GM19452 (cell line): Measurements from ENCODE around the gene ERICH6B.
"Not testable (repeated sequence)": the region's sequence is repeated elsewhere in the genome, so short reads cannot be mapped to it uniquely, and the experiment has no call there.

Source experiments
- ATAC-seq: cut with Tn5 transposase; IDR thresholded peaks from one replicate; pipeline ENCODE4 v1.9.1; 2021; ENCODE audit not compliant: unreplicated experiment

ERICH6B gene

GRCh38 chr13:45615501-45616101, at the start of gene ERICH6B:
Gene ERICH6B, minus strand, starts transcription at chr13:45615739. Its CDS starts 18,734 bp downstream, at chr13:45597005.
- ATAC-seq, result no peak

- not testable (repeated sequence) for ATAC-seq
These were observed 47.4 kb upstream of the ERICH6B start for GRCh38 chr13:45662903-45663302.

GRCh38 chr13:45662162-45662561, 46.6 kb upstream of the ERICH6B start:
- ATAC-seq, result no peak

GRCh38 chr13:45660458-45660857, 44.9 kb upstream of the ERICH6B start:
- ATAC-seq, result not testable (repeated sequence)

GRCh38 chr13:45659536-45659935, 44.0 kb upstream of the ERICH6B start:
- no peak for ATAC-seq

- ATAC-seq, result no peak
These were observed 43.2 kb upstream of the ERICH6B start for GRCh38 chr13:45658586-45659235.

GRCh38 chr13:45654633-45655349, 39.3 kb upstream of the ERICH6B start:
- no peak for ATAC-seq

GRCh38 chr13:45645263-45645662, 29.7 kb upstream of the ERICH6B start:
- not testable (repeated sequence) for ATAC-seq

- ATAC-seq, result not testable (repeated sequence)
These were observed 26.6 kb upstream of the ERICH6B start for GRCh38 chr13:45642159-45642558.

GRCh38 chr13:45635291-45635690, 19.8 kb upstream of the ERICH6B start:
- not testable (repeated sequence) for ATAC-seq

GRCh38 chr13:45630791-45631190, 15.3 kb upstream of the ERICH6B start:
- no peak for ATAC-seq

GRCh38 chr13:45629940-45630339, 14.4 kb upstream of the ERICH6B start:
- no peak for ATAC-seq

- ATAC-seq, result no peak
These were observed 12.6 kb upstream of the ERICH6B start for GRCh38 chr13:45628094-45628493.

- no peak for ATAC-seq
These were observed 12.1 kb upstream of the ERICH6B start for GRCh38 chr13:45627656-45628055.

- ATAC-seq, result no peak
These were observed 11.3 kb upstream of the ERICH6B start for GRCh38 chr13:45626731-45627374.

GRCh38 chr13:45623516-45624090, 8.1 kb upstream of the ERICH6B start:
- no peak for ATAC-seq

GRCh38 chr13:45621950-45622349, 6.4 kb upstream of the ERICH6B start:
- ATAC-seq, result no peak

- no peak for ATAC-seq
These were observed 7.6 kb downstream of the ERICH6B start for GRCh38 chr13:45607931-45608330.

- ATAC-seq, result no peak
These were observed 10.6 kb downstream of the ERICH6B start for GRCh38 chr13:45604892-45605291.

GRCh38 chr13:45603338-45603737, 12.2 kb downstream of the ERICH6B start:
- ATAC-seq, result no peak
